Ovary (tissue), 3 donors: Measurements from ENCODE around the gene FHAD1.

ENCODE experiments used
- CTCF ChIP-seq, 3 donors: fragments of 450-650 bp in 2 of 3; fragments of 200-600 bp in 1 of 3; IDR thresholded peaks; one replicate each; pipeline versions ENCODE4 v1.5.1 to v1.8.0; 2016 to 2022; ENCODE audit warnings: antibody characterized with exemption in 3 of 3, mild to moderate bottlenecking in 1 of 3
- POLR2A ChIP-seq: fragments of 450-650 bp; IDR thresholded peaks from one replicate; pipeline ENCODE4 v1.6.1; 2017; ENCODE audit warnings: antibody characterized with exemption, mild to moderate bottlenecking, moderate library complexity
- donor health status: DM: no; HTN: no; CAD: no.

- no peak for TF ChIP-seq CTCF (IDR thresholded peaks at IDR 0.05)
- no peak for TF ChIP-seq POLR2A
Measured at GRCh38 chr1:15324869-15325335, 77.9 kb downstream of the FHAD1 start.
